D721Med (cell line): ENCODE measurements around the gene NLN.

Source experiments
- DNase-seq: peaks from one replicate; pipeline ENCODE4 v3.0.0; 2011; ENCODE audit warnings: low spot score; ENCODE audit not compliant: insufficient read length
- FAIRE-seq: peaks from 2 replicates; lab custom pipeline; 2011; peaks lifted over from hg19 to GRCh38; lab: Jason Lieb, UNC
- TF ChIP-seq, protein P1 (sequence below): IDR thresholded peaks from 2 replicates; pipeline ENCODE4 v1.5.1; 2012; ENCODE audit warnings: mild to moderate bottlenecking, control low read depth; ENCODE audit not compliant: insufficient read depth; ENCODE audit errors: missing control alignments

Gene NLN

DNA sequence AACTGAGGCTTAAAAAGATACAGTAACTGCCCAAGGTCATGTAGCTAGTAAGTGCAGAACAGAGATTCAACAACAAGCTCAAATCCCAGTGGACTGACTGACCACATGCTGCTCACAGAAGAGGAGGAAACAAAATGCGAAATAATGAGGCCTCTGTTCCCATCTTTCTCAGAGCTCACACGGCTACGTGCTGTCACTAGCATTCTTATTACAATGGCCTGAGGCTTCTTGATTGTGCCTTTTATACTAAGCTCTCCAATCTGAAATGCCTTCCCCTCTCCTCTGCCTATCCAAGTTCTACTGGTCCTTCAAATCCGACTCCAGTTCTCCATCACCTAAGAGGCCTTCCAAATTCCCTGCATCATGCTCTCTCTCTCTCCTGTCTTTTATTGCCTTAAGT, 26.1 kb upstream of the NLN start:
- TF ChIP-seq, protein P1, sequence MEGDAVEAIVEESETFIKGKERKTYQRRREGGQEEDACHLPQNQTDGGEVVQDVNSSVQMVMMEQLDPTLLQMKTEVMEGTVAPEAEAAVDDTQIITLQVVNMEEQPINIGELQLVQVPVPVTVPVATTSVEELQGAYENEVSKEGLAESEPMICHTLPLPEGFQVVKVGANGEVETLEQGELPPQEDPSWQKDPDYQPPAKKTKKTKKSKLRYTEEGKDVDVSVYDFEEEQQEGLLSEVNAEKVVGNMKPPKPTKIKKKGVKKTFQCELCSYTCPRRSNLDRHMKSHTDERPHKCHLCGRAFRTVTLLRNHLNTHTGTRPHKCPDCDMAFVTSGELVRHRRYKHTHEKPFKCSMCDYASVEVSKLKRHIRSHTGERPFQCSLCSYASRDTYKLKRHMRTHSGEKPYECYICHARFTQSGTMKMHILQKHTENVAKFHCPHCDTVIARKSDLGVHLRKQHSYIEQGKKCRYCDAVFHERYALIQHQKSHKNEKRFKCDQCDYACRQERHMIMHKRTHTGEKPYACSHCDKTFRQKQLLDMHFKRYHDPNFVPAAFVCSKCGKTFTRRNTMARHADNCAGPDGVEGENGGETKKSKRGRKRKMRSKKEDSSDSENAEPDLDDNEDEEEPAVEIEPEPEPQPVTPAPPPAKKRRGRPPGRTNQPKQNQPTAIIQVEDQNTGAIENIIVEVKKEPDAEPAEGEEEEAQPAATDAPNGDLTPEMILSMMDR: no peak
- FAIRE-seq (no peak), DNase-seq (no peak)

DNA sequence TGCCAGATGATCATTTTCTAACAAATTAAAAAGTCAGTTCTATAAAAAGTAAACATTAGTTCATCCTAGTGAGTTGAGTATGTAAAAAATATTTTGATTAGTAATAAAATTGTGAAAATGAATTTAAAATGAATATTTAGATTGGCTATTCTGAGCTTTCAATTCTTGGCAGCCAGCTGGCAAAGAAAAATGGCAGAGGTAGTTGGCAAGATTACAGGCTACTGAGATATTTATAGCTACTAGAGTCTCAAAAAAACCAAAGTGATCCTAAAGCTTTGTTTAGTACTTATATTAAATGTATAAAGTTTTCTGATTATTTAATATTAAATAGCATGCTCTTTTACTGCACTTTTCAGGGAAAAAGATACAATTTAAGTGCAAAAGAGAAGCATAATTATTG, 25.1 kb upstream of the NLN start:
- TF ChIP-seq, protein P1: no peak
- FAIRE-seq: no peak
- DNase-seq: no peak

DNA sequence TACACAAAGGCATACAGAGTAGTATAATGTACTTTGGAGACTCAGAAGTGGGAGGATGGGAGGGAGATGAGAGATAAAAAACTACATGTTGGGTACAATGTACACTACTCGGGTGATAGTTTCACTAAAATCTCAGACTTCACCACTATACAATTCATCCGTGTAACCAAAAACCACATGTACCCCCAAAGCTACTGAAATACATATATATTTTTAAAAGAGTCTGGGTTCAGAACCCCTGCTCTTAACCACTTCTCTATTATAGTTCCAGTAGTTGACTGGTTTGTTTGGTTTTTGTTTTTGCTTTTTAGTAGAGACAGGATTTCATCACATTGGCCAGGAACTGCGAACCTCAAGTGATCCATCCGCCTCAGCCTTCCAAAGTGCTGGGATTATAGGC, 22.7 kb upstream of the NLN start:
- FAIRE-seq (no peak), DNase-seq (no peak)
- TF ChIP-seq, protein P1: no peak

DNA sequence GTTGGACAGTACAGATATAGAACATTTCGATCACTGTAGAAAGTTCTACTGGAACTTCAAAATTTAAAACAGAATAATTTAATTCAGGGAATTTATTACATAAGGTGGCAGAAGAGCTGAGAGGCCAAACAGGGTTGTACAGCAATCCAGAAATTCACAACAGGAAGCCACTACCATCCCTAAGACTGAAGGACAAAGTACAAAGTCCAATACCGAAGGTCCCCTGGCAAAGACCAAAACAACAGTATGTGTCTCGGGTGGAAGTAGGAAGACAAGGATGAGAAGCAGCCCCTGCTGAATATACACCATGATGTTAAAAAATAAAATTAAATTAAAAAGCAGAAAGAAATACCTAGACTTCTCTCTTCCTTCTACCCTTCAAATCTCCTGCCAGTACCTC, 20.0 kb upstream of the NLN start:
- no peak for DNase-seq
- TF ChIP-seq, protein P1: no peak
- no peak for FAIRE-seq

DNA sequence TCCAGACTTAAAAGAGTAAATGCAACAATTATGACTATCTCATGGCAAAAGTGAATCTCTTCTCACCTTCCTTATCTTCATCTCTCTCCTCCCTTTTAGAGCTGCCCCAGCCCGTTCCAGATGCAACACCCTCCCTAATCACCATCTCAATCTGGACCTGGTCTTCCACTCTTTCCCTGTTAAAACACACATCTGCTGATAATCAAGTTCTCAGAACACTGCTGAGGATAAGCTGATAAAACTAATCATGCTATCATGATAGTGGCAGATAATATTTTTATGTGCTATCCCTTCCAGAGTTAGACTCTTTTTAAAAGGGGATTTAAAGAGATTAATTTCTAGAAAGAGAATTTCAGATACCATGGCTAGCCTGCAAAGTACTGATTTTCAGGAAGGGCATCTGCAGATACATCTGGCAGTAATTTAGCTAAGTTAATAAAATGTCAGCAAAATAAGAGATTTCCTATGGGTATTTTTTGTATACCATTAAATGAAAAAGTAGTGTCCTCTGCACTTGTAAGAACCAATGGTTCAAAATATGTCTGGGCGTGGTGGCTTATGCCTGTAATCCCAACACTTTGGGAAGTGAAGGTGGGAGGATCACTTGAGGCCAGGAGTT, 17.3 kb upstream of the NLN start:
- TF ChIP-seq, protein P1: no peak
- DNase-seq (no peak), FAIRE-seq (peak; percentile 25)

DNA sequence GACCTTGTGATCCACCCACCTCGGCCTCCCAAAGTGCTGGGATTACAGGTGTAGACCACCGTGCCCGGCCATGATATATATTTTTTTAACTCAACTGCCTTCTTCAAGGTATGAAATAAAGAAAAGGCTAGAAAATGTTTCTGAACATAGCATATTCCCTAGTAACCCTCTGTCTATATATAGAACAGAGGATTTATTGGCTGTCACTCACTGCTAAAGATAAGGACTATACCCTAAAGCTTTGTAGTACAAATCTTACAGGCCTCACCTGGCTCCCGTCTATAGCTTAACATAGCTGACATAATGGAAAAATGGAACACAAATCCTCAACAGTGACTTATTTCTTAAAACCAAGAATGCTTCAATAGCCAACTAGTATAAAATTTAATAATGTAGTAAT, 14.3 kb upstream of the NLN start:
- DNase-seq (no peak), FAIRE-seq (no peak)
- TF ChIP-seq, protein P1: no peak

DNA sequence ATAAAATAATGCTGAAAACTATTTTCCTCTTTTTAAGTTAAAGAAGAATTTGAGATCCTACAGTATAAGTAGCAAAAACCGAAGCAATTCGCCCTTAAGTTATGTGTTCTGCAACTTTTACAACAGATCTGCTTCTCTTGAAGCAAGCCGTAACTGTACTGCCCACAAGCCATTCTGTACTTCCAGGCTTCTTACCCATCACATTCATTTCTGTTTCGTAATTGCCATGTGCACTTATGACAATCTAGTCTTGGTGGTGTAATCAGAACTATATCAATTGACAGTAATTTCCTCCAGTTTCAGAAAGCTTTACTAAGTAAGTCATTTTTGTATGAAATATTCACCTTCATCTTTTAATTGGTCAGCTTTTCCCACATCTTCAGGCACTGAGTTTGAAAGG, 13.9 kb upstream of the NLN start:
- no peak for DNase-seq
- TF ChIP-seq, protein P1: no peak
- FAIRE-seq: no peak
